ENCODE results near the gene ZDHHC14.
A peak's percentile ranks its signal among the peaks of the same experiment; 100 is the strongest.
"Not testable (repeated sequence)": the region's sequence is repeated elsewhere in the genome, so short reads cannot be mapped to it uniquely, and the experiment has no call there.

ZDHHC14 gene

GRCh38 chr6:157445277-157446009, 64.5 kb downstream of the ZDHHC14 start:
- DNase-seq (ENCODE audit: low read depth) = no peak

- DNase-seq (ENCODE audit: low read depth) = no peak
Measured at GRCh38 chr6:157447735-157448134, 66.7 kb downstream of the ZDHHC14 start.

GRCh38 chr6:157449610-157450009, 68.6 kb downstream of the ZDHHC14 start:
- DNase-seq (ENCODE audit: low read depth) = no peak

- no peak for DNase-seq (ENCODE audit: low read depth)
Measured at GRCh38 chr6:157450931-157451742, 70.1 kb downstream of the ZDHHC14 start.

GRCh38 chr6:157452096-157452495, 71.1 kb downstream of the ZDHHC14 start:
- no peak for DNase-seq (ENCODE audit: low read depth)

- no peak for DNase-seq (ENCODE audit: low read depth)
Measured at GRCh38 chr6:157453131-157453530, 72.1 kb downstream of the ZDHHC14 start.

- DNase-seq (ENCODE audit: low read depth) = no peak
Measured at GRCh38 chr6:157453978-157454377, 73.0 kb downstream of the ZDHHC14 start.

GRCh38 chr6:157454762-157455714, 74.0 kb downstream of the ZDHHC14 start:
- no peak for DNase-seq (ENCODE audit: low read depth)

- DNase-seq (ENCODE audit: low read depth) = no peak
Measured at GRCh38 chr6:157455731-157456523, 74.9 kb downstream of the ZDHHC14 start.

- DNase-seq (ENCODE audit: low read depth) = no peak
Measured at GRCh38 chr6:157456524-157456829, 75.5 kb downstream of the ZDHHC14 start.

- DNase-seq (ENCODE audit: low read depth) = no peak
Measured at GRCh38 chr6:157457787-157458186, 76.8 kb downstream of the ZDHHC14 start.

- no peak for DNase-seq (ENCODE audit: low read depth)
Measured at GRCh38 chr6:157459327-157459726, 78.3 kb downstream of the ZDHHC14 start.

GRCh38 chr6:157460182-157460999, 79.4 kb downstream of the ZDHHC14 start:
- no peak for DNase-seq (ENCODE audit: low read depth)

GRCh38 chr6:157461000-157461915, 80.3 kb downstream of the ZDHHC14 start:
- peak; percentile 33 for DNase-seq (ENCODE audit: low read depth)

- no peak for DNase-seq (ENCODE audit: low read depth)
Measured at GRCh38 chr6:157462956-157463742, 82.2 kb downstream of the ZDHHC14 start.

GRCh38 chr6:157463743-157464135, 82.7 kb downstream of the ZDHHC14 start:
- not testable (repeated sequence) for DNase-seq (ENCODE audit: low read depth)

- no peak for DNase-seq (ENCODE audit: low read depth)
Measured at GRCh38 chr6:157464653-157465535, 83.9 kb downstream of the ZDHHC14 start.

GRCh38 chr6:157466342-157466648, 85.3 kb downstream of the ZDHHC14 start:
- no peak for DNase-seq (ENCODE audit: low read depth)
